Measurements from ENCODE around the gene SMYD3.

SMYD3 gene

GRCh38 chr1:246178717-246179311 is 328.3 kb downstream of the SMYD3 start:
- FAIRE-seq = no peak
- no peak for TF ChIP-seq CTCF (IDR thresholded peaks at IDR 0.05; ENCODE audit: insufficient read depth, missing control alignments)
- DNase-seq (ENCODE audit: insufficient read length, low spot score) = no peak

GRCh38 chr1:246176126-246177024 is 330.7 kb downstream of the SMYD3 start:
- no peak for FAIRE-seq

GRCh38 chr1:246170574-246171261 is 336.4 kb downstream of the SMYD3 start:
- FAIRE-seq (peak; percentile 66), DNase-seq (ENCODE audit: insufficient read length, low spot score) (no peak)
- TF ChIP-seq CTCF (IDR thresholded peaks at IDR 0.05; ENCODE audit: insufficient read depth, missing control alignments) = no peak

More at GRCh38 chr1:246176126-246177024, 330.7 kb downstream of the SMYD3 start:
- TF ChIP-seq CTCF (IDR thresholded peaks at IDR 0.05; ENCODE audit: insufficient read depth, missing control alignments) = no peak
- no peak for DNase-seq (ENCODE audit: insufficient read length, low spot score)

GRCh38 chr1:246169486-246169885 is 337.6 kb downstream of the SMYD3 start:
- TF ChIP-seq CTCF (IDR thresholded peaks at IDR 0.05; ENCODE audit: insufficient read depth, missing control alignments) = no peak
- DNase-seq (ENCODE audit: insufficient read length, low spot score) = no peak
- FAIRE-seq = no peak

GRCh38 chr1:246169019-246169418 is 338.1 kb downstream of the SMYD3 start:
- DNase-seq (ENCODE audit: insufficient read length, low spot score) = no peak
- no peak for TF ChIP-seq CTCF (IDR thresholded peaks at IDR 0.05; ENCODE audit: insufficient read depth, missing control alignments)
- no peak for FAIRE-seq

- DNase-seq (ENCODE audit: insufficient read length, low spot score) = no peak
These were observed 340.2 kb downstream of the SMYD3 start for GRCh38 chr1:246166841-246167240.

More at GRCh38 chr1:246166841-246167240, 340.2 kb downstream of the SMYD3 start:
- FAIRE-seq = no peak
- no peak for TF ChIP-seq CTCF (IDR thresholded peaks at IDR 0.05; ENCODE audit: insufficient read depth, missing control alignments)
